Suprapubic skin (tissue), 4 donors: Measurements from ENCODE around the gene AFG1L. TPM values are rescaled to one million over a fixed set of nuclear protein-coding genes. Genes with fewer than 3 reads are reported as not detected.

ENCODE experiments used
- DNase-seq, 2 donors: peaks; one replicate each; pipeline ENCODE4 v3.0.0-alpha.2; 2019; ENCODE audit warnings: low spot score in 2 of 2
- H3K27ac ChIP-seq: fragments of 200-600 bp; sonication (generic); one replicate; pipeline ENCODE4 v1.5.1; 2019
- H3K27me3 ChIP-seq: fragments of 200-600 bp; sonication (generic); one replicate; pipeline ENCODE4 v1.5.1; 2019
- H3K36me3 ChIP-seq: fragments of 200-600 bp; sonication (generic); one replicate; pipeline ENCODE4 v1.5.1; 2019
- H3K4me1 ChIP-seq: fragments of 200-600 bp; sonication (generic); one replicate; pipeline ENCODE4 v1.5.1; 2019
- H3K4me3 ChIP-seq: fragments of 200-600 bp; sonication (generic); one replicate; pipeline ENCODE4 v1.5.1; 2019; ENCODE audit warnings: mild to moderate bottlenecking
- H3K9me3 ChIP-seq: fragments of 200-600 bp; sonication (generic); one replicate; pipeline ENCODE4 v1.5.1; 2019
- CTCF ChIP-seq, 2 donors: fragments of 200-600 bp in 1 of 2; fragments of 450-650 bp in 1 of 2; sonication (generic) in 1 of 2; IDR thresholded peaks; one replicate each; pipeline ENCODE4 v1.5.1; 2016 to 2019; ENCODE audit warnings: antibody characterized with exemption in 2 of 2, mild to moderate bottlenecking in 1 of 2, moderate library complexity in 1 of 2
- EP300 ChIP-seq: sonication (generic); formaldehyde crosslinking; IDR thresholded peaks from one replicate; pipeline ENCODE4 v1.6.1; 2017; ENCODE audit warnings: antibody characterized with exemption
- POLR2A ChIP-seq, 2 donors: fragments of 450-650 bp; IDR thresholded peaks; one replicate each; pipeline ENCODE4 v1.6.1; 2017; ENCODE audit warnings: antibody characterized with exemption in 2 of 2, mild to moderate bottlenecking in 2 of 2, moderate library complexity in 2 of 2
- POLR2AphosphoS5 ChIP-seq, 3 donors: sonication (generic); formaldehyde crosslinking; IDR thresholded peaks; one replicate each; pipeline ENCODE4 v1.6.1; 2017; ENCODE audit warnings: antibody characterized with exemption in 3 of 3
- WGBS: methylation state at CpG from one replicate; pipeline ENCODE4 v1.1.5; 2018; 5-methylcytosine and 5-hydroxymethylcytosine counted together
- total RNA-seq, 4 donors: library from RNA; depleted of rRNA; stranded (reverse); fragments of >200 nt; gene quantifications; one replicate each; pipeline ENCODE4 v1.1.0, GENCODE V29; 2016

Gene AFG1L
- total RNA-seq, 4 donors from 2014 or later, result 1.3 to 7.4 (median 3.0) TPM

- Histone ChIP-seq H3K4me3 (no peak overlapping the region), H3K4me1 (no peaks in the 10 kb centered on the region), H3K9me3 (no peaks in the 10 kb centered on the region), H3K36me3 (no peaks in the 10 kb centered on the region), H3K27ac (no peak overlapping the region), H3K27me3 (no peaks in the 10 kb centered on the region)
- TF ChIP-seq POLR2A (IDR thresholded peaks at IDR 0.05), result no peak
- TF ChIP-seq EP300, result no peak
- no peak for TF ChIP-seq CTCF (IDR thresholded peaks at IDR 0.05)
- TF ChIP-seq POLR2AphosphoS5 (IDR thresholded peaks at IDR 0.05), result no peak
- DNase-seq, result no peak
- 95% methylated on average over 5 of the region's 5 CpGs for WGBS
Measured at GRCh38 chr6:108348655-108349349, 53.9 kb downstream of the AFG1L start.

GRCh38 chr6:108350528-108350927, 55.7 kb downstream of the AFG1L start:
- H3K27me3 ChIP-seq, result no peaks in the 10 kb centered on the region
- H3K4me3 ChIP-seq, result no peak overlapping the region
- H3K27ac ChIP-seq, result no peak overlapping the region
- no peaks in the 10 kb centered on the region for H3K9me3 ChIP-seq
- TF ChIP-seq EP300, result no peak
- TF ChIP-seq CTCF (IDR thresholded peaks at IDR 0.05), result no peak
- no peak for TF ChIP-seq POLR2AphosphoS5 (IDR thresholded peaks at IDR 0.05)
- no peak for TF ChIP-seq POLR2A (IDR thresholded peaks at IDR 0.05)
- no peaks in the 10 kb centered on the region for H3K4me1 ChIP-seq
- DNase-seq, result no peak
- no peaks in the 10 kb centered on the region for H3K36me3 ChIP-seq
- WGBS, result 100% methylated on average over 1 of the region's 1 CpG

- Histone ChIP-seq H3K27ac (no peak overlapping the region), H3K4me1 (no peaks in the 10 kb centered on the region), H3K27me3 (no peaks in the 10 kb centered on the region), H3K36me3 (no peaks in the 10 kb centered on the region), H3K9me3 (no peaks in the 10 kb centered on the region), H3K4me3 (no peak overlapping the region)
- no peak for TF ChIP-seq CTCF (IDR thresholded peaks at IDR 0.05)
- TF ChIP-seq POLR2A (IDR thresholded peaks at IDR 0.05), result no peak
- no peak for TF ChIP-seq EP300
- no peak for TF ChIP-seq POLR2AphosphoS5 (IDR thresholded peaks at IDR 0.05)
- 82% methylated on average over 1 of the region's 1 CpG for WGBS
- DNase-seq, result no peak
Measured at GRCh38 chr6:108353853-108354252, 59.0 kb downstream of the AFG1L start.

- no peak for DNase-seq
- 65% methylated on average over 2 of the region's 2 CpGs for WGBS
- TF ChIP-seq CTCF (IDR thresholded peaks at IDR 0.05) (no peak), EP300 (no peak), POLR2A (IDR thresholded peaks at IDR 0.05) (no peak), POLR2AphosphoS5 (IDR thresholded peaks at IDR 0.05) (no peak)
- no peaks in the 10 kb centered on the region for H3K36me3 ChIP-seq
- H3K4me3 ChIP-seq, result no peak overlapping the region
- no peak overlapping the region for H3K27ac ChIP-seq
- H3K27me3 ChIP-seq, result no peaks in the 10 kb centered on the region
- H3K4me1 ChIP-seq, result no peaks in the 10 kb centered on the region
- no peaks in the 10 kb centered on the region for H3K9me3 ChIP-seq
Measured at GRCh38 chr6:108355120-108355519, 60.3 kb downstream of the AFG1L start.

GRCh38 chr6:108355890-108356289, 61.0 kb downstream of the AFG1L start:
- Histone ChIP-seq H3K9me3 (no peaks in the 10 kb centered on the region), H3K36me3 (no peaks in the 10 kb centered on the region), H3K4me3 (no peak overlapping the region), H3K4me1 (no peaks in the 10 kb centered on the region), H3K27me3 (no peaks in the 10 kb centered on the region), H3K27ac (no peak overlapping the region)
- DNase-seq, result no peak
- WGBS, result 78% methylated on average over 2 of the region's 2 CpGs
- TF ChIP-seq POLR2AphosphoS5 (IDR thresholded peaks at IDR 0.05), result no peak
- no peak for TF ChIP-seq EP300
